ENCODE measurements around the gene FILIP1. TPM values are rescaled to one million over a fixed set of nuclear protein-coding genes. Genes with fewer than 3 reads are reported as not detected.

Gene FILIP1
- total and polyA plus RNA-seq, 2 donors from 2014 or later: 0.80 to 4.6 TPM

GRCh38 chr6:75290136-75290945 is 203.3 kb downstream of the FILIP1 start:
- Histone ChIP-seq H3K4me1 (ENCODE audit: control insufficient read depth in 2 of 3, insufficient read depth in 2 of 3, low read depth in 1 of 3, low read length in 3 of 3) (no peaks in the 10 kb centered on the region), H3K9me3 (ENCODE audit: control insufficient read depth in 2 of 3, insufficient read depth in 1 of 3, low read length in 3 of 3) (no peaks in the 10 kb centered on the region), H3K27ac (ENCODE audit: low read depth in 2 of 2, low read length in 2 of 2) (no peak overlapping the region), H3K36me3 (ENCODE audit: control insufficient read depth in 2 of 3, insufficient read depth in 3 of 3, low read length in 3 of 3) (no peaks in the 10 kb centered on the region), H3K27me3 (ENCODE audit: control insufficient read depth, insufficient read depth, low read length) (no peaks in the 10 kb centered on the region), H3K4me3 (ENCODE audit: low read length in 3 of 3) (no peak overlapping the region), H3K9ac (ENCODE audit: low read length in 3 of 3) (no peak overlapping the region)
- intact Hi-C loops (cut with DNase I): no loop called here
- DNase-seq: no peak
- no peak for TF ChIP-seq CTCF (IDR thresholded peaks at IDR 0.05; ENCODE audit: borderline replicate concordance, extremely low read depth, insufficient read depth)
- no peak for FAIRE-seq

GRCh38 chr6:75288023-75288422 is 205.6 kb downstream of the FILIP1 start:
- intact Hi-C loops (cut with DNase I): no loop called here
- H3K27me3 ChIP-seq (ENCODE audit: control insufficient read depth, insufficient read depth, low read length): no peaks in the 10 kb centered on the region
- no peaks in the 10 kb centered on the region for H3K4me1 ChIP-seq (ENCODE audit: control insufficient read depth in 2 of 3, insufficient read depth in 2 of 3, low read depth in 1 of 3, low read length in 3 of 3)
- DNase-seq: no peak
- no peak overlapping the region for H3K4me3 ChIP-seq (ENCODE audit: low read length in 3 of 3)
- H3K9me3 ChIP-seq (ENCODE audit: control insufficient read depth in 2 of 3, insufficient read depth in 1 of 3, low read length in 3 of 3): no peaks in the 10 kb centered on the region
- H3K9ac ChIP-seq (ENCODE audit: low read length in 3 of 3): no peak overlapping the region
- FAIRE-seq: no peak
- H3K27ac ChIP-seq (ENCODE audit: low read depth in 2 of 2, low read length in 2 of 2): no peak overlapping the region
- TF ChIP-seq CTCF (IDR thresholded peaks at IDR 0.05; ENCODE audit: borderline replicate concordance, extremely low read depth, insufficient read depth): no peak
- no peaks in the 10 kb centered on the region for H3K36me3 ChIP-seq (ENCODE audit: control insufficient read depth in 2 of 3, insufficient read depth in 3 of 3, low read length in 3 of 3)

- no peak overlapping the region for H3K27ac ChIP-seq (ENCODE audit: low read depth in 2 of 2, low read length in 2 of 2)
- TF ChIP-seq CTCF (IDR thresholded peaks at IDR 0.05; ENCODE audit: borderline replicate concordance, extremely low read depth, insufficient read depth): no peak
- intact Hi-C loops (cut with DNase I): no loop called here
Observed at GRCh38 chr6:75287424-75287823, 206.2 kb downstream of the FILIP1 start.

More at GRCh38 chr6:75287424-75287823, 206.2 kb downstream of the FILIP1 start:
- Histone ChIP-seq H3K9me3 (ENCODE audit: control insufficient read depth in 2 of 3, insufficient read depth in 1 of 3, low read length in 3 of 3) (no peaks in the 10 kb centered on the region), H3K4me3 (ENCODE audit: low read length in 3 of 3) (no peak overlapping the region), H3K9ac (ENCODE audit: low read length in 3 of 3) (no peak overlapping the region), H3K4me1 (ENCODE audit: control insufficient read depth in 2 of 3, insufficient read depth in 2 of 3, low read depth in 1 of 3, low read length in 3 of 3) (peaks cover 0 to 5% (median 0%) of the 10 kb centered on the region in 3 donors), H3K36me3 (ENCODE audit: control insufficient read depth in 2 of 3, insufficient read depth in 3 of 3, low read length in 3 of 3) (no peaks in the 10 kb centered on the region), H3K27me3 (ENCODE audit: control insufficient read depth, insufficient read depth, low read length) (no peaks in the 10 kb centered on the region)
- FAIRE-seq (no peak), DNase-seq (no peak)

Data from kidney (tissue), 14 donors.